ENCODE measurements around the gene ALPL.

- no peak for TF ChIP-seq POLR2AphosphoS5 (IDR thresholded peaks at IDR 0.05; ENCODE audit: low read depth, low read length)
- no peak for TF ChIP-seq POLR2A (IDR thresholded peaks at IDR 0.05; ENCODE audit: low read depth, low read length)
- TF ChIP-seq SPI1 (IDR thresholded peaks at IDR 0.05; ENCODE audit: low read depth, low read length), result no peak
- no peak for TF ChIP-seq TAF1 (IDR thresholded peaks at IDR 0.05; ENCODE audit: low read depth, low read length)
- no peak for TF ChIP-seq PAX5 (IDR thresholded peaks at IDR 0.05; ENCODE audit: insufficient read depth, low read length, severe bottlenecking)
Measured at GRCh38 chr1:21530368-21531016, 21.3 kb downstream of the ALPL start.
